K562 (cell line): ENCODE results near the gene FUT6. TPM values are rescaled to one million over a fixed set of nuclear protein-coding genes. Genes with fewer than 3 reads are reported as not detected.

Source experiments
- ATAC-seq: fragments of 200-7000 bp; cut with Tn5 transposase; 3 replicates; pipeline ENCODE4 v1.9.1; 2020; ENCODE audit warnings: moderate library complexity
- Bru-seq: library from RNA; stranded (reverse); fragments of 400-500 nt; gene quantifications from one replicate; lab custom pipeline; 2021; lab: Mats Ljungman, UMichigan
- BruChase-seq, 2 experiments: library from RNA; stranded (reverse); fragments of 400-500 nt; gene quantifications; one replicate each; lab custom pipeline; 2021; lab: Mats Ljungman, UMichigan
- BruUV-seq: library from RNA; stranded (reverse); fragments of 400-500 nt; replicated peaks from 2 replicates; lab custom pipeline; 2021; lab: Mats Ljungman, UMichigan
- CTCF ChIA-PET: fragments of 300-600 bp; formaldehyde crosslinking; extraction: SDS; loops from one replicate; lab custom pipeline; 2021; ENCODE audit warnings: low intra/inter-chr PET ratio; lab: Yijun Ruan, JAX
- POLR2A ChIA-PET: fragments of 300-600, 350-650 bp; sonication (Branson Sonifier 250); formaldehyde crosslinking; extraction: SDS; loops from one replicate; lab custom pipeline; 2021; ENCODE audit warnings: antibody characterized with exemption, inconsistent platforms; lab: Yijun Ruan, JAX
- DNase-seq, 4 experiments: peaks; one replicate each; pipeline versions ENCODE4 v3.0.0 to v3.0.0-alpha.2; 2011 to 2018; ENCODE audit warnings: low spot score in 3 of 4, mixed read lengths in 3 of 4; ENCODE audit errors: extremely low read depth in 1 of 4
- FAIRE-seq: peaks from 2 replicates; lab custom pipeline; 2011; peaks lifted over from hg19 to GRCh38; lab: Jason Lieb, UNC
- H2AFZ ChIP-seq: 2 replicates; pipeline ENCODE4 v1.6.0; 2011; ENCODE audit warnings: low read depth, low read length, control low read depth, inconsistent platforms
- H3K27ac ChIP-seq: fragments of 200-600 bp; 3 replicates; pipeline ENCODE4 v1.8.0; 2011; ENCODE audit warnings: low read depth, mild to moderate bottlenecking, control low read depth, inconsistent platforms, low read length, moderate library complexity, mixed read lengths; ENCODE audit errors: extremely low read depth
- H3K27me3 ChIP-seq, 2 experiments: fragments of 300-600 bp in 1 of 2; 2 replicates in 1 of 2; 3 replicates in 1 of 2; pipeline versions ENCODE4 v1.6.0 to v1.8.0; 2011; ENCODE audit warnings: inconsistent platforms in 2 of 2, low read length in 2 of 2, mild to moderate bottlenecking in 1 of 2, mixed read lengths in 1 of 2, moderate library complexity in 1 of 2; ENCODE audit not compliant: control insufficient read depth in 2 of 2, insufficient read depth in 2 of 2
- H3K36me3 ChIP-seq: fragments of 300-600 bp; 3 replicates; pipeline ENCODE4 v1.8.0; 2011; ENCODE audit warnings: mild to moderate bottlenecking, low read length, inconsistent platforms; ENCODE audit not compliant: control insufficient read depth, insufficient read depth
- H3K4me1 ChIP-seq, 2 experiments: fragments of 200-600 bp in 1 of 2; replicated peaks in 1 of 2; 2 replicates in 1 of 2; 3 replicates in 1 of 2; pipeline versions ENCODE4 v1.5.1 to v1.8.0; 2011; ENCODE audit warnings: inconsistent platforms in 2 of 2, low read length in 2 of 2, mild to moderate bottlenecking in 1 of 2, mixed read lengths in 1 of 2, moderate library complexity in 1 of 2; ENCODE audit not compliant: control insufficient read depth in 2 of 2, insufficient read depth in 2 of 2
- H3K4me2 ChIP-seq: 2 replicates; pipeline ENCODE4 v1.6.1; 2011; ENCODE audit warnings: low read length, control low read depth, inconsistent platforms, mixed read lengths; ENCODE audit not compliant: insufficient read depth
- H3K4me3 ChIP-seq: fragments of 200-600 bp; sonication (generic), shearing (Covaris generic); 2 replicates; pipeline ENCODE4 v1.5.1; 2016; ENCODE audit warnings: control low read depth, inconsistent platforms
- H3K79me2 ChIP-seq: fragments of 200-600 bp; 3 replicates; pipeline ENCODE4 v1.8.0; 2011; ENCODE audit warnings: low read length, inconsistent platforms; ENCODE audit not compliant: control insufficient read depth, insufficient read depth
- H3K9ac ChIP-seq, 2 experiments: 2 replicates each; pipeline versions ENCODE4 v1.6.0 to v1.6.1; 2011; ENCODE audit warnings: low read depth in 2 of 2, low read length in 2 of 2, control low read depth in 1 of 2, inconsistent platforms in 1 of 2, mild to moderate bottlenecking in 1 of 2, mixed read lengths in 1 of 2; ENCODE audit not compliant: insufficient read depth in 1 of 2
- H3K9me1 ChIP-seq: one replicate; pipeline ENCODE4 v1.6.0; 2011; ENCODE audit warnings: inconsistent platforms, mild to moderate bottlenecking, low read length, moderate library complexity; ENCODE audit not compliant: control insufficient read depth, insufficient read depth
- H3K9me3 ChIP-seq: replicated peaks from 2 replicates; pipeline ENCODE4 v1.5.1; 2011; ENCODE audit warnings: low read depth, low read length, inconsistent platforms; ENCODE audit not compliant: control insufficient read depth, insufficient read depth
- H4K20me1 ChIP-seq: replicated peaks from 2 replicates; pipeline ENCODE4 v1.6.1; 2011; ENCODE audit warnings: low read length, inconsistent platforms, mixed read lengths; ENCODE audit not compliant: control insufficient read depth, insufficient read depth
- CHD1 ChIP-seq: fragments of 200-600 bp; sonication (generic); IDR thresholded peaks from one replicate; pipeline ENCODE4 v1.6.1; 2012; ENCODE audit warnings: mild to moderate bottlenecking, moderate library complexity, low read length, inconsistent platforms
- NCOA1 ChIP-seq: fragments of 450-650 bp; IDR thresholded peaks from 2 replicates; pipeline ENCODE4 v1.6.1; 2016; ENCODE audit warnings: low read depth
- RBM25 ChIP-seq: fragments of 200-400 bp; formaldehyde crosslinking; IDR thresholded peaks from 2 replicates; pipeline ENCODE4 v1.6.1; 2018; ENCODE audit warnings: low read length, low read depth, moderate library complexity; ENCODE audit not compliant: severe bottlenecking
- RNF219 ChIP-seq: fragments of 250-450 bp; sonication (Bioruptor Pico); IDR thresholded peaks from 2 replicates; pipeline ENCODE4 v1.5.0; 2022; ENCODE audit warnings: mild to moderate bottlenecking
- SPI1 ChIP-seq: IDR thresholded peaks from 2 replicates; pipeline ENCODE4 v1.6.1; 2011; ENCODE audit warnings: low read depth, low read length, control low read depth, borderline replicate concordance
- TEAD1 ChIP-seq, 2 experiments: fragments of 450-650 bp in 1 of 2; sonication (generic) in 1 of 2; formaldehyde crosslinking; IDR thresholded peaks; 2 replicates each; pipeline versions ENCODE4 v1.4.0 to v1.8.0; 2020 to 2022; ENCODE audit warnings: mild to moderate bottlenecking in 2 of 2, missing genetic modification reagents in 1 of 2
- ZBTB33 ChIP-seq: sonication (generic); formaldehyde crosslinking; IDR thresholded peaks from 2 replicates; pipeline ENCODE4 v1.8.1; 2023; ENCODE audit warnings: mild to moderate bottlenecking, missing genetic modification reagents
- ZNF253 ChIP-seq: fragments of 250-450 bp; sonication (Bioruptor Pico); conservative IDR thresholded peaks from 2 replicates; pipeline ENCODE4 v1.6.1; 2021; ENCODE audit warnings: mild to moderate bottlenecking
- WGBS: fragments of 100-300 bp; shearing (Covaris generic); methylation state at CpG from one replicate; pipeline ENCODE4 v1.1.6; 2016; ENCODE audit warnings: low coverage, mixed read lengths; ENCODE audit not compliant: insufficient coverage; ENCODE audit errors: missing lambda C conversion rate; 5-methylcytosine and 5-hydroxymethylcytosine counted together
- in situ Hi-C: fragments of 300-500 bp; cut with MboI; formaldehyde crosslinking; loops from 4 replicates; pipeline ENCODE4 v1.15.0; 2018; ENCODE audit warnings: inconsistent platforms, mixed read lengths
- intact Hi-C: fragments of 100-400 bp; cut with micrococcal nuclease; formaldehyde crosslinking; loops from 2 replicates; pipeline ENCODE4 v1.14.2; 2022
- long read RNA-seq, 3 experiments: library from polyadenylated mRNA in 2 of 3; library from RNA in 1 of 3; unstranded in 2 of 3; stranded (forward) in 1 of 3; transcript quantifications; one replicate each; pipeline ENCODE4 v2.0.0, GENCODE V29; 2019 to 2022
- polyA minus RNA-seq, 3 experiments: library from RNA; depleted of rRNA, polyadenylated mRNA; stranded (reverse); fragments of >200 nt; gene quantifications; 2 replicates each; pipeline ENCODE4 v1.2.3, GENCODE V29; 2011
- polyA plus RNA-seq, 8 experiments: library from polyadenylated mRNA; depleted of rRNA in 4 of 8; stranded (reverse) in 5 of 8; unstranded in 3 of 8; fragments of >200 nt; fragmentation: Nextera tagmentation in 2 of 8; fragmentation: Illumina TruSeq in 1 of 8; extraction: Ambion mirVana in 2 of 8; extraction: Trizol in 1 of 8; gene quantifications; 2 replicates each; pipeline versions ENCODE4 v1.2.1 to v1.2.3, GENCODE V29; 2011 to 2014; ENCODE audit warnings: inconsistent platforms in 1 of 8, missing spikeins in 1 of 8
- total RNA-seq, 7 experiments: library from RNA; depleted of rRNA in 6 of 7; stranded (reverse); fragments of >200 nt in 6 of 7; fragmentation: Illumina TruSeq in 2 of 7; extraction: Trizol in 2 of 7; gene quantifications; 2 replicates each; pipeline versions ENCODE4 v1.2.1 to v1.2.3, GENCODE V29; 2011 to 2021; ENCODE audit warnings: low replicate concordance in 1 of 7

Gene FUT6
- 0.19 TPM in 1 of 2 replicates, not detected in the other for total RNA-seq (2011; cell fraction: chromatin; rRNA removed; ENCODE audit: low replicate concordance)
- not detected in 2 replicates for total RNA-seq (2011; cell fraction: nucleolus; rRNA removed)
- total RNA-seq (2011; cell fraction: nucleoplasm; rRNA removed): not detected in 2 replicates
- total RNA-seq (2014; rRNA removed) (not detected in 2 replicates), total RNA-seq (2014; rRNA removed; fragmentation: Illumina TruSeq; extraction: Trizol) (not detected in 2 replicates), total RNA-seq (2015; rRNA removed; fragmentation: Illumina TruSeq; extraction: Trizol) (not detected in 2 replicates), total RNA-seq (2021) (not detected in 2 replicates), polyA plus RNA-seq (2011; rRNA removed) (not detected in 2 replicates), polyA plus RNA-seq (2014; fragmentation: Illumina TruSeq; extraction: Trizol) (not detected in 2 replicates), polyA plus RNA-seq (2014; fragmentation: Nextera tagmentation; extraction: Ambion mirVana) (under 1 TPM in 1 of 2 experiments, not detected in 1; 0.04 TPM), polyA plus RNA-seq (2014; rRNA removed) (not detected in 2 replicates), polyA minus RNA-seq (2011; rRNA and poly(A)+ RNA removed) (not detected in 2 replicates), Bru-seq, nascent RNA (percentile 6 among the genes with signal in this experiment), BruChase-seq, experiment 1, labeled RNA remaining after a 2-hour chase (not detected), BruChase-seq, experiment 2, labeled RNA remaining after a 6-hour chase (percentile 0 among the genes with signal in this experiment)
- polyA plus RNA-seq (2011; cell fraction: cytosol; rRNA removed): not detected in 2 replicates
- polyA plus RNA-seq (2011; cell fraction: nucleus; rRNA removed): not detected in 2 replicates
- polyA plus RNA-seq (2012): not detected in 2 replicates
- polyA minus RNA-seq (2011; cell fraction: cytosol; rRNA and poly(A)+ RNA removed): not detected in 2 replicates
- not detected in 2 replicates for polyA minus RNA-seq (2011; cell fraction: nucleus; rRNA and poly(A)+ RNA removed)
- long read RNA-seq, experiment 1: 0 reads
- long read RNA-seq, experiment 2: 0 reads
- long read RNA-seq, experiment 3: 0 reads

- WGBS: 50% methylated on average over 8 of the region's 9 CpGs
- Histone ChIP-seq H3K27ac (no peak within 1 kb of the TSS), H3K27me3 (peaks cover 18 to 32% of the 10 kb centered on the region in 2 experiments), H3K9ac (no peak within 1 kb of the TSS), H4K20me1 (no peaks in the 10 kb centered on the region), H3K36me3 (no peaks in the 10 kb centered on the region), H3K9me3 (no peaks in the 10 kb centered on the region), H2AFZ (no peak within 1 kb of the TSS), H3K4me3 (no peak within 1 kb of the TSS), H3K4me2 (no peak within 1 kb of the TSS), H3K9me1 (no peaks in the 10 kb centered on the region), H3K4me1 (peaks cover 0 to 11% of the 10 kb centered on the region in 2 experiments; a peak in 2 of 5 replicates), H3K79me2 (no peaks in the 10 kb centered on the region)
- in situ Hi-C loops (no loop called here), intact Hi-C loops (no loop called here)
- ATAC-seq (no peak), FAIRE-seq (no peak), DNase-seq (no peak)
- no peak for TF ChIP-seq ZNF253 (CRISPR knock-in tag)
- no peak for TF ChIP-seq RNF219 (CRISPR knock-in tag)
- 0 out of 4 replicates have a peak, but pooled peaks of 1 of the 2 experiments have one; percentile 31 for TF ChIP-seq TEAD1 (CRISPR knock-in tag; IDR thresholded peaks at IDR 0.05)
- TF ChIP-seq CHD1: no peak
- TF ChIP-seq ZBTB33 (CRISPR knock-in tag): no peak
- TF ChIP-seq NCOA1: no peak
- TF ChIP-seq RBM25: peak; percentile 38
- TF ChIP-seq SPI1: peak; percentile 90
- POLR2A ChIA-PET: interaction anchor here (0.8 to 1.3 kb wide), 4 partner anchors 10 to 403 kb away, joined by 3 to 6 read pairs (median 4); no protein-coding TSS in a partner anchor
- no TSS peak for BruUV-seq
- CTCF ChIA-PET: no interaction called here
Measured at GRCh38 chr19:5839065-5840017, at the start of gene FUT6. TSS of gene FUT6 (minus strand) at chr19:5839702. CDS start at chr19:5832567, 7,135 bp downstream.
